Fibroblast of peridontal ligament (primary cell): ENCODE data around the gene ZFP2.

Source experiments
- DNase-seq: peaks from one replicate; pipeline ENCODE4 v3.0.0-alpha.2; 2010; ENCODE audit errors: extremely low read depth

Gene ZFP2

GRCh38 chr5:178981381-178981780, 85.7 kb downstream of the ZFP2 start:
- no peak for DNase-seq
